Dedifferentiated amniotic fluid mesenchymal stem cell (primary cell): ENCODE results near the gene CCDC144A.
"Not testable (repeated sequence)": the region's sequence is repeated elsewhere in the genome, so short reads cannot be mapped to it uniquely, and the experiment has no call there.

ENCODE experiments used
- DNase-seq: peaks from one replicate; pipeline ENCODE4 v3.0.0-alpha.2; 2016; ENCODE audit errors: extremely low spot score

CCDC144A gene

GRCh38 chr17:16820161-16820877 is 130.3 kb downstream of the CCDC144A start:
- peak; percentile 16 for DNase-seq

- peak; percentile 13 for DNase-seq
Measured at GRCh38 chr17:16820979-16821543, 131.0 kb downstream of the CCDC144A start.

- DNase-seq: not testable (repeated sequence)
Measured at GRCh38 chr17:16822133-16822532, 132.1 kb downstream of the CCDC144A start.

GRCh38 chr17:16823768-16824406 is 133.8 kb downstream of the CCDC144A start:
- DNase-seq: not testable (repeated sequence)
